Transverse colon (tissue), 3 donors: ENCODE data around the gene TRIM9.

Experiments used
- CTCF ChIP-seq, 5 experiments: fragments of 200-600 bp in 3 of 5; fragments of 450-650 bp in 2 of 5; sonication (generic) in 3 of 5; IDR thresholded peaks; 1 replicate in 2 of 5; 2 replicates in 3 of 5; pipeline ENCODE4 v1.5.1; 2016 to 2017; ENCODE audit warnings: antibody characterized with exemption in 5 of 5, inconsistent platforms in 3 of 5, mild to moderate bottlenecking in 2 of 5, moderate library complexity in 1 of 5
- EP300 ChIP-seq: sonication (generic); formaldehyde crosslinking; IDR thresholded peaks from one replicate; pipeline ENCODE4 v1.6.1; 2017; ENCODE audit warnings: antibody characterized with exemption, low read depth

- TF ChIP-seq CTCF (IDR thresholded peaks at IDR 0.05) (no peak), EP300 (no peak)
Measured at GRCh38 chr14:51094282-51094821, 553 bp downstream of the TRIM9 start.
